Occipital lobe (tissue), 2 donors: Measurements from ENCODE around the gene ASCC1. TPM values are rescaled to one million over a fixed set of nuclear protein-coding genes. Genes with fewer than 3 reads are reported as not detected.

Source experiments
- DNase-seq: peaks from one replicate; lab custom pipeline; 2025; lab: John Stamatoyannopoulos, UW
- total RNA-seq: library from RNA; depleted of rRNA; stranded (reverse); fragments of >200 nt; gene quantifications from one replicate; pipeline ENCODE4 v1.2.3, GENCODE V29; 2014

The ASCC1 gene
- total RNA-seq, 1 donor from 2014 or later = 31.2 TPM

- DNase-seq = no peak
Measured at GRCh38 chr10:72099600-72099921, 116.5 kb downstream of the ASCC1 start.

- no peak for DNase-seq
Measured at GRCh38 chr10:72098836-72099599, 117.1 kb downstream of the ASCC1 start.

GRCh38 chr10:72098301-72098835 lies 117.7 kb downstream of the ASCC1 start:
- DNase-seq = no peak

GRCh38 chr10:72097448-72098300 lies 118.4 kb downstream of the ASCC1 start:
- DNase-seq = no peak

GRCh38 chr10:72096115-72097000 lies 119.7 kb downstream of the ASCC1 start:
- DNase-seq = no peak

- no peak for DNase-seq
Measured at GRCh38 chr10:72095195-72095594, 120.9 kb downstream of the ASCC1 start.

- DNase-seq = no peak
Measured at GRCh38 chr10:72094574-72094973, 121.5 kb downstream of the ASCC1 start.

- DNase-seq = no peak
Measured at GRCh38 chr10:72093450-72093849, 122.6 kb downstream of the ASCC1 start.

- no peak for DNase-seq
Measured at GRCh38 chr10:72092987-72093386, 123.1 kb downstream of the ASCC1 start.

GRCh38 chr10:72092171-72092924 lies 123.7 kb downstream of the ASCC1 start:
- no peak for DNase-seq

- DNase-seq = no peak
Measured at GRCh38 chr10:72090326-72090725, 125.8 kb downstream of the ASCC1 start.

- no peak for DNase-seq
Measured at GRCh38 chr10:72089618-72090017, 126.5 kb downstream of the ASCC1 start.

- peak; percentile 65 for DNase-seq
Measured at GRCh38 chr10:72088889-72089575, 127.0 kb downstream of the ASCC1 start.

- peak; percentile 75 for DNase-seq
Measured at GRCh38 chr10:72087969-72088888, 127.8 kb downstream of the ASCC1 start, which contains the start of gene SPOCK2. SPOCK2 (minus strand) TSS chr10:72088551; CDS start chr10:72088328, 223 bp downstream.

GRCh38 chr10:72087392-72087968 lies 128.6 kb downstream of the ASCC1 start:
- no peak for DNase-seq

- no peak for DNase-seq
Measured at GRCh38 chr10:72086466-72087391, 129.3 kb downstream of the ASCC1 start.

- no peak for DNase-seq
Measured at GRCh38 chr10:72085864-72086465, 130.1 kb downstream of the ASCC1 start.
